Colonic mucosa (tissue), 4 donors: ENCODE data around the gene DZANK1. TPM values are rescaled to one million over a fixed set of nuclear protein-coding genes. Genes with fewer than 3 reads are reported as not detected.
"Not testable (repeated sequence)": the region's sequence is repeated elsewhere in the genome, so short reads cannot be mapped to it uniquely, and the experiment has no call there.

Experiments used
- DNase-seq: peaks from one replicate; pipeline ENCODE4 v3.0.0-alpha.2; 2020
- H3K27ac ChIP-seq: fragments of 200-600 bp; one replicate; pipeline ENCODE4 v1.8.0; 2021
- H3K27me3 ChIP-seq: fragments of 200-600 bp; one replicate; pipeline ENCODE4 v1.8.0; 2021
- H3K36me3 ChIP-seq: fragments of 200-600 bp; one replicate; pipeline ENCODE4 v1.8.0; 2021
- H3K4me1 ChIP-seq: fragments of 200-600 bp; one replicate; pipeline ENCODE4 v1.8.0; 2021; ENCODE audit warnings: mild to moderate bottlenecking
- H3K4me3 ChIP-seq: fragments of 200-600 bp; one replicate; pipeline ENCODE4 v1.8.0; 2021
- H3K9ac ChIP-seq, 2 donors: one replicate each; pipeline ENCODE4 v1.7.0; 2013; ENCODE audit warnings: control low read depth in 2 of 2, low read depth in 2 of 2, low read length in 2 of 2
- H3K9me3 ChIP-seq: fragments of 200-600 bp; one replicate; pipeline ENCODE4 v1.8.0; 2021
- CTCF ChIP-seq: fragments of 200-600 bp; IDR thresholded peaks from one replicate; pipeline ENCODE4 v1.8.0; 2022; ENCODE audit warnings: antibody characterized with exemption, mild to moderate bottlenecking
- intact Hi-C: fragments of 100-400 bp; cut with DNase I; formaldehyde crosslinking; loops from one replicate; pipeline ENCODE4 v1.14.1; 2022
- total RNA-seq, 2 donors: library from RNA; stranded (reverse); fragmentation: NEBNext Ultra II Directional in 1 of 2; extraction: Animal tissue kit (Norgen Biotek cat#: 25700) in 1 of 2; gene quantifications; one replicate each; pipeline ENCODE4 v1.2.1, GENCODE V29; 2021
- donor health status: healthy.
- donor health status: DM: no; HTN: no; CAD: no.
- donor health status: DM: no; HTN: no; CAD: no.

DZANK1 gene
- total RNA-seq, 2 donors from 2014 or later = 1.2 to 1.4 TPM

GRCh38 chr20:18507218-18508191 lies 40.7 kb upstream of the DZANK1 start, which contains the start of gene SEC23B:
TSS of gene SEC23B (plus strand) at chr20:18507940. CDS start at chr20:18510836, 2,896 bp downstream.
- no peak for TF ChIP-seq CTCF
- Histone ChIP-seq H3K9ac (peak within 1 kb of the TSS; percentile 76 to 86), H3K27me3 (no peaks in the 10 kb centered on the region), H3K27ac (peak within 1 kb of the TSS; percentile 95), H3K4me1 (peaks cover 5% of the 10 kb centered on the region), H3K9me3 (no peaks in the 10 kb centered on the region), H3K4me3 (peak within 1 kb of the TSS; percentile 63), H3K36me3 (no peaks in the 10 kb centered on the region)
- DNase-seq = peak; percentile 97
- intact Hi-C loops = loop anchor here (5.0 kb wide), 1 partner anchor 60 kb away; the partner anchor contains the start of gene SMIM26

GRCh38 chr20:18506744-18507143 lies 39.9 kb upstream of the DZANK1 start:
- Histone ChIP-seq H3K27ac (peak overlapping the region; percentile 95), H3K9ac (peak overlapping the region; percentile 67 to 76), H3K27me3 (no peaks in the 10 kb centered on the region), H3K4me1 (peaks cover 5% of the 10 kb centered on the region), H3K36me3 (no peaks in the 10 kb centered on the region), H3K9me3 (no peaks in the 10 kb centered on the region), H3K4me3 (peak overlapping the region; percentile 63)
- TF ChIP-seq CTCF = no peak
- intact Hi-C loops = loop anchor here (5.0 kb wide), 1 partner anchor 61 kb away; the partner anchor contains the start of gene SMIM26
- peak; percentile 18 for DNase-seq

DNA sequence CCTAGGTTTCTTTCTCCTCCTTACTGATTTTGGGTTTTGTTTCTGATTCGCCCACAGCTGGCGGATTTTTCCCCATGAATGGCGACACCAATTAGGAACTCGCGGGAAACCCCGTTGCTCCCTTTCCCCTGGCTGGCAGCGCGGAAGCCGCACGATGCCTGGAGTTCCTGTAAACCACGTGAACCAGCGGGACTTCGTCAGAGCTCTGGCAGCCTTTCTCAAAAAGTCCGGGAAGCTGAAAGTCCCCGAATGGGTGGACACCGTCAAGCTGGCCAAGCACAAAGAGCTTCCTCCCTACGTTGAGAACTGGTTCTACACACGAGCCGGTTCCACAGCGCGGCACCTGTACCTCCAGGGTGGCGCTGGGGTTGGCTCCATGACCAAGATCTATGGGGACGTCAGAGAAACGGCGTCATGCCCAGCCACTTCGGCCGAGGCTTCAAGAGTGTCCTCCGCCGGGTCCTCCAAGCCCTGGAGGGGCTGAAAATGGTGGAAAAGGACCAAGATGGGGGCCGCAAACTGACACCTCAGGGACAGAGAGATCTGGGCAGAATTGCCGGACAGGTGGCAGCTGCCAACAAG lies 37.7 kb upstream of the DZANK1 start:
- peaks cover 5% of the 10 kb centered on the region for H3K4me1 ChIP-seq
- no peaks in the 10 kb centered on the region for H3K36me3 ChIP-seq
- H3K27ac ChIP-seq = no peak overlapping the region
- H3K9me3 ChIP-seq = no peaks in the 10 kb centered on the region
- no peak overlapping the region for H3K9ac ChIP-seq
- intact Hi-C loops = loop anchor here (5.0 kb wide), 1 partner anchor 63 kb away; the partner anchor contains the start of gene SMIM26
- H3K4me3 ChIP-seq = no peak overlapping the region
- TF ChIP-seq CTCF = no peak
- H3K27me3 ChIP-seq = no peaks in the 10 kb centered on the region
- DNase-seq = peak; percentile 34

GRCh38 chr20:18501672-18502071 lies 34.8 kb upstream of the DZANK1 start:
- H3K4me1 ChIP-seq, H3K4me3 ChIP-seq, intact Hi-C loops, H3K36me3 ChIP-seq, DNase-seq, H3K9me3 ChIP-seq, H3K9ac ChIP-seq, H3K27me3 ChIP-seq, H3K27ac ChIP-seq: not testable (repeated sequence)

GRCh38 chr20:18497603-18498002 lies 30.8 kb upstream of the DZANK1 start:
- DNase-seq = no peak
- H3K9me3 ChIP-seq = no peaks in the 10 kb centered on the region
- H3K9ac ChIP-seq = no peak overlapping the region
- no peaks in the 10 kb centered on the region for H3K27me3 ChIP-seq
- peaks cover 5% of the 10 kb centered on the region for H3K4me1 ChIP-seq
- TF ChIP-seq CTCF = no peak
- intact Hi-C loops = no loop called here
- no peaks in the 10 kb centered on the region for H3K36me3 ChIP-seq
- H3K27ac ChIP-seq = no peak overlapping the region
- H3K4me3 ChIP-seq = no peak overlapping the region
